GM18499 (cell line): ENCODE measurements around the gene ABCG2.
"Not testable (repeated sequence)": the region's sequence is repeated elsewhere in the genome, so short reads cannot be mapped to it uniquely, and the experiment has no call there.

Experiments used
- ATAC-seq: cut with Tn5 transposase; IDR thresholded peaks from one replicate; pipeline ENCODE4 v1.9.1; 2021; ENCODE audit warnings: moderate number of reproducible peaks; ENCODE audit not compliant: insufficient read depth, unreplicated experiment

The ABCG2 gene

GRCh38 chr4:88119943-88120342, 38.5 kb downstream of the ABCG2 start:
- ATAC-seq: no peak

DNA sequence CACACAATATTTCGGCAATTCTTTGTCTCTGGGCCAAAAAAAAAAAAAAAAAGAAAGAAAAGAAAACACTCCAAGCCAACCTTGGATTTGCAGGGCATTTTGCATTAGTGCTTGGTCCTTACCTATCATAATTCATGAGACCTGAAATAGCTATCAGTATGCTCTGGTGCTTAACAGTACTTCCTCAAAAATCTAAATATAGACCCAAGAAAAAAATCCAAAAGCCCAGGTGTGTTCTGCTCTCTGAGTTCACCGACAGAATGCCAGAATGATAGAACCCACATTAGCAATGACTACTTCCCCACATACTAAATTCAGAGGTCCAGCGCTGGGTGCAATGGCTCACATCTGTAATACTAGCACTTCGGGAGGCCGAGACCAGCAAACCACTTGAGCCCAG, 42.9 kb downstream of the ABCG2 start:
- no peak for ATAC-seq

DNA sequence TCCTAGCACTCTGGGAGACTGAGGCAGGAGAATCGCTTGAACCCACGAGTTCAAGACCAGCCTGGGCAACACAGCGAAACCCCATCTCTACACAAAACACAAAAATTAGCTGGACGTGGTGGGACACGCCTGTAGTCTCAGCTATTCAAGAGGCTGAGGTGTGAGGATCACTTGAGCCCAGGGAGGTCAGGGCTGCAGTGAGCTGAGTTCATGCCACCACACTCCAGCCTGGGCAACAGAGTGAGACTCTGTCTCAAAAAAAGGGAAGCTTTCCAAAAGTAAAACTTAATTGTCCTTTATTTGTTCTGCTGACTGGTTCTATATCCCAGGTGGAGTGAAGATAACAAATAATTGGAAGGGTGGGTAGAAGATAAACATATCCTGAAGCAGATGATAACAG, 45.6 kb downstream of the ABCG2 start:
- ATAC-seq: no peak

GRCh38 chr4:88110826-88111225, 47.6 kb downstream of the ABCG2 start:
- no peak for ATAC-seq

- ATAC-seq: no peak
Observed at GRCh38 chr4:88109123-88109881, 49.1 kb downstream of the ABCG2 start.

- ATAC-seq: no peak
Observed at GRCh38 chr4:88108747-88109122, 49.7 kb downstream of the ABCG2 start.

DNA sequence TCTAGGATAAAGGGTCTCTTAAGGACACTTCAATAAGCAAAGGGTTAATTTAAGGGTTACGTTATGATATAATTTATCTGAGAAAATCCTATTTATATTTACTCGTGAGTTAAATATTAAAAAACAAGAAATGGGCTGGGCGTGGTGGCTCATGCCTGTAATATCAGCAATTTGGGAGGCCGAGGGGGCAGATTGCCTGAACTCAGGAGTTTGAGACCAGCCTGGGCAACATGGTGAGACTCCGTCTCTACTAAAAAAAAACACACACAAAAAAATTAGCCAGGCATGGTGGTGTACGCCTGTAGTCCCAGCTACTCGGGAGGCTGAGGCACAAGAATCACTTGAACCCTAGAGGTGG, 50.4 kb downstream of the ABCG2 start:
- not testable (repeated sequence) for ATAC-seq

- no peak for ATAC-seq
Observed at GRCh38 chr4:88107406-88108107, 50.9 kb downstream of the ABCG2 start.

- ATAC-seq: no peak
Observed at GRCh38 chr4:88106205-88106604, 52.2 kb downstream of the ABCG2 start.

DNA sequence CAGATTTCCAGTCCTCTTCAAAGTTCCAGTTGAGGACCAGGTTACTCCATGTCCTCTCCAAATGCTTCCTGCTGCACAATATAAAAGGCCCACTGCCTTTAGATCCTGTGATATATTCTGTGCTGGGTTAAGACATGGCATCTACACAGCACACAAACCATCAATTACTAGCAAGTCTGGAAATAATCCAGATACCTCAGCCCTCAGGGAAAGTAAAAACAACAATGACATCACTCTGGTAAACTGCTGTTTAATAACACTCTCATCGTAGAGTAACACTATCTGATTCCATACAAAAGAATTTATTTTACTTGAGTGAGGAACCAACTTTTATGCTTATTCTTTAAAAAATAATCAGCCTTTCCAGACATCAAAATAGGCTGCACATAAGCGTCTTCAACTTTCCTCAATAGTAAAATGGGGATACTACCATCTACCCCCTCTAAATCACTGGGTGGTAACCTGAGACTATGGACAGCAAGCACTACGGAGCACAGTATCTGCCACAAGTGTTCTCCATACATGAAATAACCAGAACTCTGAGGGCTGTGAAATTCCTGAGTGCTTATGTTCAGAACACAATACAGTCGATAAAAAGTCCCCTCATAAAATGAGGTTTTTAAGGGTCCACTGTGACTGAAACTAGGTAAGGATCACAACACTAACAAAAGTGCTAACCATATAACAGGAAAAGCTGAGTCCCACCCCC, 53.4 kb downstream of the ABCG2 start:
- no peak for ATAC-seq

GRCh38 chr4:88102026-88102425, 56.4 kb downstream of the ABCG2 start:
- ATAC-seq: no peak

DNA sequence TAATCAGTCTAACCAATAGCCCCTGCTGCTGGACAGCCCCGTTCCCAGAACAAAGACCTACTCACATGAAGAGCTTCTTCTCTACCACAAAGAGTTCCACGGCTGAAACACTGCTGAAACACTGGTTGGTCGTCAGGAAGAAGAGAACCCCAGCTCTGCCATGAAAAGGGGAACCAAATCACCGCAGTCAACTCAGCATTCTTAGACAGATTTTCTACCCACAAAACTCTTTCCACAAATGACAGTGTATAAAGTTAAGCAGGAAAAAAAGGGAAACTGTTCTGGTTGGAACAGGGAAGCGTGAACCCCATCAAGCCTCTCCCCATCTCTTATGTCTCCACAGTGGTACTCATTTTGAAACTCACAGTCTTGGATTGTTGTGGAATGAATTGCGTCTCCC, 57.3 kb downstream of the ABCG2 start:
- ATAC-seq: no peak

GRCh38 chr4:88098993-88099752, 59.3 kb downstream of the ABCG2 start:
- no peak for ATAC-seq

DNA sequence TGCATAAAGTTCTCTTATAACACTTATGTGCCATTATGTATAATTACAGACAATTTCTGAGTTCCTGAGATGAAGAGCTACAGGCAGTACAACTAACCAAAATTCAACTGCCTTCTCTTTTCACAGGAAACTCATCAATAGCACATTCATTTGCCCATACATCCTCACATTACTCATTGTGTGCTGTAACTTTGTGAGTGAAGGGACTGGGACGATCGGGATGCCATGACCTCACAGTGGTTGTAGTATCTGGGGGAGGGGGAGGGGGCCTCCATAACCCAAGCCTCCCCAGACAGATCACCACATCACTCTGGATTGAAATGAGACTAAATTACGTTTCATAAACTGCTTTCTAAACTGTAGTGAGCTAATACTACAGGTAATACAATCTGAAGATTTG, 60.7 kb downstream of the ABCG2 start:
- ATAC-seq: no peak

DNA sequence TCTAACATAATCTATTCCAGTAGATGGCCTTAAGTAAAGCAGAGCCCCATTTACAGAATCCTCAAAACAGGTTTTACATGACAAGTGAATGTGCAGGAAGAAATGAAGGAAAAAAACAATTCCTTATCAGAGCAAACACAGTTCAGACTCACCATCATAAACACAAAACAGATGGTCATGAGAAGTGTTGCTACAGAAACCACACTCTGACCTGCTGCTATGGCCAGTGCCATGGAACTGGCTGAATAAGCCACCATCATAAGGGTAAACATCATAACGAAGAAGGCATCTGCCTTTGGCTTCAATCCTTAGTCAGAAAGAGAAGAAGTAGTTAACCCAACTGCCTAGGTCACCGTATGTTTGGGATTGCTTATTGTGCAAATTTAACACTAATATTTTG, 61.1 kb downstream of the ABCG2 start:
- ATAC-seq: no peak

GRCh38 chr4:88093874-88094273, 64.6 kb downstream of the ABCG2 start:
- ATAC-seq: no peak

DNA sequence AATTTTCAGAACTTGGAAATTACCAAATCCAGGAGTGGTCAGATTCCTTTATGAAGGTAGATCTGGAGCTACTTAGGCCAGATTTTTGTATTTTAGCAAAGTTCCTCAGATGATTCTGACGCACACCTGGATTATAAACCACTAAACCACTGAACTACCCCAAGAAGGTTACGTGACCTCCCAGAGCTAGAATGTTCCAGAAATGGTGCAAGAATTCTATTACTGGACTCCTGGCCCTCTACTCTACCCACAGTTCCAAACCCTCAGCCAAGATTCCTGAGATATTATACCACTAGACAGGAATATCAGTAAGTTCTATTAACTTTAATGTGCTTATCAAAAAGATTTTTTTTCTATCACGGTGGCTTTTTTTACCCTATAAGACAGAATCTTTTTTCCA, 67.1 kb downstream of the ABCG2 start:
- no peak for ATAC-seq

DNA sequence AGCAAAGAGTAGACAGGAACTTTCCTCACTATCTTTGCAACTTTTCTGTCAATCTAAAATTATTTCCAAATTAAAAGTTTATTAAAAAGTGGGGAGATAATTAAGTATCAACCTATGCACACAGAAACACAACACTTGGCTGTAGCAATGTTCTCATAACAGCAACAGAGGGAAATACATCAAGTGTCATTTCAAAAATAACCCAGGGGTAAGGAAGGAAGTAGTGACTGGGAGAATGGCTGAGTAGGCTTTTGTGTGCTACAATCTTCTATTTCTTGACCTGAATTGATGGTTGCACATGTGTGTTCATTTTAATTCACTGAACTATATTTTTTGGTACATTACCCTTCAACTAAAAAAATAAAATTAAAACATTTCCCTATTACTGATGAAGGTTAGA, 67.5 kb downstream of the ABCG2 start:
- ATAC-seq: no peak

DNA sequence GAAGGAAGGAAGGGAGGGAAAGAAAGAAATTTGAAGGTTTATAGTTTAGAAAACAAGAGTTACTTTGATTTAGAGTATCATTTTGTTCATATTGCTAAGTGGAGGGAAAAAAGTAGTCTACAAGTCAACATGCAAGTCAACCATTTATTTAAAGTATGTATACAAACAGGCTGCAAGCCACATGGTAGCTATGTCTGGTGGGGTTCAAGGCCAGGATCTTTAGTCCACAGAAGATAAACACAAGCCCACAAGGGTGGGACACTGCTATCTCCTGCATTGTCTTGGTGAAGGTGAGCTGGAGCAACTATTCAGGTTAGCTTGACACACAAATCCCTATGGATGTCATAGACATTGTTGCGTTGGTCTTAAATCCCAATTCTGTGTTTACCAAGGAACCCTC, 71.4 kb downstream of the ABCG2 start:
- ATAC-seq: no peak

- no peak for ATAC-seq
Observed at GRCh38 chr4:88080626-88081025, 77.8 kb downstream of the ABCG2 start.

DNA sequence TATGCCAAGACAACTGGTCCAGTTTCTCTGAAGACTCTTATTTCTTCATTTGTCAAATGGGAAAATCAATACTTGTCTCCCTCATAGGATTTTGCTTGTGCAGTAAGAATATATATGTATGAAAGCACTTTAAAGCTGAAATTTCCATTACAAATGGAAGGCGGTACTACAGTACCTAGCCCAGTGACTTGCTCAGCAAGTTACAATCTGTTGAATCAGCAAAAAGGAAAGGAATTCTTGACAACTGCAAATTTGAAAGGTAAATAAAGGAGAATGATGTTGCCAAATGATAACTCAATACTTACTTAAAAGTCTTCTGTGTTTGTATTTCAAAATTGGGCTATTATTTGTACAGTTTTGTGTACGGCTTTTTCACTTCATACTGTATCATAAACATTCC, 79.9 kb downstream of the ABCG2 start:
- ATAC-seq: no peak
